ENCODE results near the gene CDK9.
"Not testable (repeated sequence)": the region's sequence is repeated elsewhere in the genome, so short reads cannot be mapped to it uniquely, and the experiment has no call there.

The CDK9 gene

GRCh38 chr9:127785933-127786772 is at the start of gene CDK9:
TSS of gene CDK9 (plus strand) at chr9:127786034. CDS start at chr9:127786149, 115 bp downstream.
- DNase-seq (ENCODE audit: low read depth): peak; percentile 33

- no peak for DNase-seq (ENCODE audit: low read depth)
These were observed 47.2 kb upstream of the CDK9 start for GRCh38 chr9:127738666-127739065.

- DNase-seq (ENCODE audit: low read depth): no peak
These were observed 46.1 kb upstream of the CDK9 start for GRCh38 chr9:127739614-127740330.

- no peak for DNase-seq (ENCODE audit: low read depth)
These were observed 43.9 kb upstream of the CDK9 start for GRCh38 chr9:127741831-127742434.

GRCh38 chr9:127742435-127743088 is 43.3 kb upstream of the CDK9 start:
- peak; percentile 30 for DNase-seq (ENCODE audit: low read depth)

- no peak for DNase-seq (ENCODE audit: low read depth)
These were observed 41.3 kb upstream of the CDK9 start for GRCh38 chr9:127744398-127745110.

GRCh38 chr9:127746959-127747569 is 38.8 kb upstream of the CDK9 start:
- DNase-seq (ENCODE audit: low read depth): no peak

GRCh38 chr9:127749090-127749787 is 36.6 kb upstream of the CDK9 start:
- no peak for DNase-seq (ENCODE audit: low read depth)

GRCh38 chr9:127751269-127752054 is 34.4 kb upstream of the CDK9 start:
- DNase-seq (ENCODE audit: low read depth): no peak

- no peak for DNase-seq (ENCODE audit: low read depth)
These were observed 32.7 kb upstream of the CDK9 start for GRCh38 chr9:127753148-127753547.

GRCh38 chr9:127753622-127754021 is 32.2 kb upstream of the CDK9 start:
- no peak for DNase-seq (ENCODE audit: low read depth)

- DNase-seq (ENCODE audit: low read depth): no peak
These were observed 31.5 kb upstream of the CDK9 start for GRCh38 chr9:127754099-127755060.

- DNase-seq (ENCODE audit: low read depth): no peak
These were observed 30.5 kb upstream of the CDK9 start for GRCh38 chr9:127755061-127756060.

GRCh38 chr9:127756233-127756632 is 29.6 kb upstream of the CDK9 start:
- DNase-seq (ENCODE audit: low read depth): no peak

- DNase-seq (ENCODE audit: low read depth): not testable (repeated sequence)
These were observed 29.1 kb upstream of the CDK9 start for GRCh38 chr9:127756776-127757175.

- DNase-seq (ENCODE audit: low read depth): no peak
These were observed 27.0 kb upstream of the CDK9 start for GRCh38 chr9:127758843-127759242.

GRCh38 chr9:127761061-127761460 is 24.8 kb upstream of the CDK9 start:
- no peak for DNase-seq (ENCODE audit: low read depth)

All from HS-5 (cell line).